HEK293T (cell line): ENCODE results near the gene SLC19A1.

ENCODE experiments used
- CTCF ChIA-PET: fragments of 350-600 bp; formaldehyde crosslinking; extraction: SDS; loops from one replicate; lab custom pipeline; 2021; ENCODE audit warnings: antibody characterized with exemption, inconsistent platforms; lab: Yijun Ruan, JAX
- POLR2A ChIA-PET: fragments of 350-600 bp; formaldehyde crosslinking; extraction: SDS; loops from one replicate; lab custom pipeline; 2020; ENCODE audit warnings: antibody characterized with exemption, inconsistent platforms; lab: Yijun Ruan, JAX
- DNase-seq: peaks from one replicate; pipeline ENCODE4 v3.0.0; 2012; ENCODE audit warnings: mixed read lengths; ENCODE audit errors: extremely low spot score
- ARNT ChIP-seq: fragments of 450-650 bp; IDR thresholded peaks from 2 replicates; pipeline ENCODE4 v1.6.1; 2017; ENCODE audit warnings: mild to moderate bottlenecking
- BHLHE40 ChIP-seq: fragments of 450-650 bp; IDR thresholded peaks from 2 replicates; pipeline ENCODE4 v1.6.1; 2016; ENCODE audit warnings: mild to moderate bottlenecking, moderate library complexity, borderline replicate concordance
- CTBP1 ChIP-seq: fragments of 450-650 bp; IDR thresholded peaks from 2 replicates; pipeline ENCODE4 v1.6.1; 2016; ENCODE audit warnings: borderline replicate concordance
- ELF4 ChIP-seq: fragments of 450-650 bp; IDR thresholded peaks from 2 replicates; pipeline ENCODE4 v1.6.1; 2017; ENCODE audit warnings: antibody characterized with exemption
- FOXA1 ChIP-seq: fragments of 450-650 bp; IDR thresholded peaks from 2 replicates; pipeline ENCODE4 v1.6.1; 2016; ENCODE audit warnings: mild to moderate bottlenecking
- FOXK2 ChIP-seq: fragments of 450-650 bp; IDR thresholded peaks from 2 replicates; pipeline ENCODE4 v1.6.1; 2016; ENCODE audit warnings: mild to moderate bottlenecking
- FOXM1 ChIP-seq: fragments of 450-650 bp; IDR thresholded peaks from 2 replicates; pipeline ENCODE4 v1.6.1; 2017; ENCODE audit warnings: mild to moderate bottlenecking, borderline replicate concordance
- HDGF ChIP-seq: fragments of 450-650 bp; IDR thresholded peaks from 2 replicates; pipeline ENCODE4 v1.6.1; 2017; ENCODE audit warnings: antibody characterized with exemption, borderline replicate concordance
- L3MBTL2 ChIP-seq: fragments of 450-650 bp; conservative IDR thresholded peaks from 2 replicates; pipeline ENCODE4 v1.6.1; 2016; ENCODE audit warnings: mild to moderate bottlenecking
- LEF1 ChIP-seq: fragments of 450-650 bp; IDR thresholded peaks from 2 replicates; pipeline ENCODE4 v1.6.1; 2017; ENCODE audit warnings: mild to moderate bottlenecking, borderline replicate concordance
- NFRKB ChIP-seq: fragments of 450-650 bp; IDR thresholded peaks from 2 replicates; pipeline ENCODE4 v1.6.1; 2016; ENCODE audit warnings: mild to moderate bottlenecking, moderate library complexity
- PKNOX1 ChIP-seq: fragments of 450-650 bp; IDR thresholded peaks from 2 replicates; pipeline ENCODE4 v1.6.1; 2016
- SP1 ChIP-seq: fragments of 450-650 bp; IDR thresholded peaks from 2 replicates; pipeline ENCODE4 v1.6.1; 2017
- SUZ12 ChIP-seq: fragments of 450-650 bp; IDR thresholded peaks from 2 replicates; pipeline ENCODE4 v1.6.1; 2016; ENCODE audit warnings: mild to moderate bottlenecking
- TARDBP ChIP-seq: fragments of 450-650 bp; IDR thresholded peaks from 2 replicates; pipeline ENCODE4 v1.6.1; 2016
- ZNF384 ChIP-seq: fragments of 450-650 bp; IDR thresholded peaks from 2 replicates; pipeline ENCODE4 v1.6.1; 2016

SLC19A1 gene

GRCh38 chr21:45458281-45459170 is 83.7 kb downstream of the SLC19A1 start:
- DNase-seq: no peak
- ChIA-PET POLR2A (no interaction called here), CTCF (no interaction called here)
- TF ChIP-seq FOXA1 (no peak), NFRKB (no peak), SUZ12 (no peak), ELF4 (no peak), L3MBTL2 (no peak), FOXM1 (no peak), PKNOX1 (no peak), TARDBP (no peak), BHLHE40 (no peak), ARNT (no peak), ZNF384 (no peak), HDGF (no peak), CTBP1 (no peak), LEF1 (no peak)

GRCh38 chr21:45457832-45458172 is 84.4 kb downstream of the SLC19A1 start:
- ChIA-PET POLR2A (no interaction called here), CTCF (no interaction called here)
- TF ChIP-seq BHLHE40: no peak
- no peak for TF ChIP-seq ZNF384
- TF ChIP-seq FOXM1: no peak
- no peak for TF ChIP-seq SUZ12
- TF ChIP-seq L3MBTL2: no peak
- no peak for TF ChIP-seq NFRKB
- TF ChIP-seq FOXK2: no peak
- no peak for TF ChIP-seq TARDBP
- TF ChIP-seq HDGF: no peak
- TF ChIP-seq PKNOX1: no peak
- no peak for TF ChIP-seq ELF4
- no peak for DNase-seq

- ChIA-PET CTCF (no interaction called here), POLR2A (no interaction called here)
- no peak for DNase-seq
- TF ChIP-seq NFRKB: no peak
- no peak for TF ChIP-seq LEF1
- TF ChIP-seq SUZ12: no peak
- no peak for TF ChIP-seq CTBP1
- TF ChIP-seq L3MBTL2: no peak
- no peak for TF ChIP-seq SP1
- no peak for TF ChIP-seq FOXA1
- TF ChIP-seq BHLHE40: no peak
- TF ChIP-seq ZNF384: no peak
- TF ChIP-seq FOXM1: no peak
- TF ChIP-seq HDGF: no peak
- TF ChIP-seq ARNT: no peak
- TF ChIP-seq TARDBP: no peak
- TF ChIP-seq FOXK2: no peak
- no peak for TF ChIP-seq ELF4
- no peak for TF ChIP-seq PKNOX1
These were observed 84.9 kb downstream of the SLC19A1 start for GRCh38 chr21:45457161-45457831.

DNA sequence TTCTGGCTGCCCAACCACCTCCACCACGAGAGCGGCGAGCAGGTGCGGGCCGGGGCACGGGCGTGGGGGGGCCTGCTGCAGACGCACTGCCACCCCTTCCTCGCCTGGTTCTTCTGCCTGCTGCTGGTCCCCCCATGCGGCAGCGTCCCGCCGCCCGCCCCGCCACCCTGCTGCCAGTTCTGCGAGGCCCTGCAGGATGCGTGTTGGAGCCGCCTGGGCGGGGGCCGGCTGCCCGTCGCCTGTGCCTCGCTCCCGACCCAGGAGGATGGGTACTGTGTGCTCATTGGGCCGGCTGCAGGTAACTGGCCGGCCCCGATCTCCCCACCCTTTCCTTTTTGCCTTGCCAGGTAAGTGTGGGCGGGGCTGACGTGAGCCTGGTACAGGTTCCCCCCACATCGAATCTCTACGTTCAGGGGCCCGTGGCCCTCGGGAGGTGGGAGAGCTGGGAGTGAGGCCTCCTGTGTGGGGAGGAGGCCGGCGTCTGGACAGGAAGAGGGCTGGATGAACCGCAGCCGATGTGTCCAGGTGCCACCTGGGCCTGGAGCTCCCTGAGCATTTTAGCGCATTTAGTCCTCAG is 85.6 kb downstream of the SLC19A1 start:
- ChIA-PET CTCF (no interaction called here), POLR2A (no interaction called here)
- no peak for TF ChIP-seq FOXK2
- no peak for TF ChIP-seq NFRKB
- TF ChIP-seq FOXA1: no peak
- TF ChIP-seq SUZ12: no peak
- TF ChIP-seq BHLHE40: no peak
- no peak for TF ChIP-seq ARNT
- TF ChIP-seq ELF4: no peak
- no peak for TF ChIP-seq PKNOX1
- TF ChIP-seq HDGF: no peak
- no peak for TF ChIP-seq L3MBTL2
- TF ChIP-seq ZNF384: no peak
- TF ChIP-seq TARDBP: no peak
- TF ChIP-seq FOXM1: no peak
- no peak for TF ChIP-seq CTBP1
- TF ChIP-seq SP1: no peak
- TF ChIP-seq LEF1: no peak
- no peak for DNase-seq
